Islet precursor cell (in vitro differentiated cells): ENCODE measurements around the gene JAKMIP1.

Experiments used
- DNase-seq: peaks from one replicate; pipeline ENCODE4 v3.0.0-alpha.2; 2018

The JAKMIP1 gene

DNA sequence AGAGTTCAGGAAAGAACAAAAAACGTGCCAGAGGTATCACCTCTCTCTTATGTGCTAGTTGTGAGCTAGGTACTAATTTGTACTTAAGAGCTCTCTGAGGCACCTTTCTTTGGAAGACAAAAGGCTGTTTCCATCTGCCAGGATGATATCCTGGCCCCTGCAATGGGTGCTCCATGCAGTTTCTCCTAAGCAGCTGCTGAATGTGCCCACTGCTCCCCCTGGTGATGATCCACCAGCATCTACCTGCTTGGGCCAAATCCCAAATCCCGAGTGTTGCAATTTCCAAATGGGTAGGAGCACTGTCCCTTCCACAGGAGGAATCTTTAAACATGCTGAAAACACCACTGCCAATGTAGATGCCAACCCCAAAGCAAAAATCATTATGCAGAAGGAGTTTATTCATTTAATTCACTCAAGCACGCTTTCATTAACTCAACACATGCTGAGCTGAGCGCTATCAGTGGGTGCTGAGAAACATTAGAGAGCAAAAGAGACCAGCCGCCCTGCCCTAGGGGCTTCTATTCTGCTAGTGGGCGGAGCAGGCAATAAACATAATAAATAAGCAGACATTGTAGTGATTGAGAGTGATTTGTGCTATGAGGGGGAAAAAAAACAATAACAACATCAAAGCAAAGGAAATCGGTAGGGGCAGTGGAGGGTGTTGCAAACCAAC is 112.5 kb downstream of the JAKMIP1 start:
- DNase-seq, result peak; percentile 78

- DNase-seq, result peak; percentile 15
Measured at GRCh38 chr4:6086846-6087245, 113.5 kb downstream of the JAKMIP1 start.

DNA sequence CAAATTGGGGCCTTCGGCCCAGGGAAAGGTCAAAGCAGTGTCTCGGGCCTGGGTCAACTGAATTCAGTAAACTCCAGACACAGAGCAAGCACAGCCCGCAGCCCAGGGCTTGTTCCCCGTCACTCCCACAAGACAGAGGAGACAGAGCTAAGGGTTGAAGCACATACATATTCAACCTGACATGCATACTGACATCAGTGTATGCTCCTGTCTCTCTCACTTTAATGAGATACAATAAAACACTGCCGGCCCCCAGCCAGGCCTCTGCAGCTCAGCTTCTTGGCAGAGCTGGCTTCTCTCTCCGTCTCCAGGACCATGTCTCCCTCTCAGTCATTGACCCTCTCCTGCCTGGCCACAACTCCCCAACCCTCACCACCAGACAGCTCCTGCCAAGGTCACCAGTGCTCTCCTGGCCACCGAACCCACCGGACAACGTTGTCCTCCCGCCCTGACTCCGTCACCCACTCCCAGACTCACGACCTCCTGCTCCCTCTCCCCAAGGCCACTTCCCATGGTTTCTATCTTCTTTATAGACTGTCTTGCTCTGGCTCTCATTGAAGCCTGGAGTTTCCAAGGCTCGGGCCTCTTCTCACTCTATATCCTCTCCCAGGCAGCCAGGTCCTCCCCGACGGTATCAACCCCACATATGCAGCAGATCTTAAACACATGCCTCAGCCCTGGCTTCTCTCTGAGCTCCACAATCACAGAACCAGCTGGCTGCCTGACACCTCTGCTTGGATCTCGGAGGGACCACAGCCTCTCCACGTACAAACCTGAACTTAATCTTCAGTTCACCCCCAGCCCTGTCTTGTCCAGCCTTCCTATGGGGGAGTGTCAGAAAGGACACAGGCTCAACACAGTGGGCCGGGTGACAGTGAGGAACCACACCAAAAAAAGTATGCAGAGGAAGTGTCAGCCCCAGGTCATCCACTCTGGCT is 114.4 kb downstream of the JAKMIP1 start:
- DNase-seq, result peak; percentile 43

- no peak for DNase-seq
Measured at GRCh38 chr4:6085028-6085690, 115.2 kb downstream of the JAKMIP1 start.

GRCh38 chr4:6079965-6080364 is 120.4 kb downstream of the JAKMIP1 start:
- DNase-seq, result peak; percentile 38

GRCh38 chr4:6078560-6078959 is 121.8 kb downstream of the JAKMIP1 start:
- DNase-seq, result peak; percentile 38

DNA sequence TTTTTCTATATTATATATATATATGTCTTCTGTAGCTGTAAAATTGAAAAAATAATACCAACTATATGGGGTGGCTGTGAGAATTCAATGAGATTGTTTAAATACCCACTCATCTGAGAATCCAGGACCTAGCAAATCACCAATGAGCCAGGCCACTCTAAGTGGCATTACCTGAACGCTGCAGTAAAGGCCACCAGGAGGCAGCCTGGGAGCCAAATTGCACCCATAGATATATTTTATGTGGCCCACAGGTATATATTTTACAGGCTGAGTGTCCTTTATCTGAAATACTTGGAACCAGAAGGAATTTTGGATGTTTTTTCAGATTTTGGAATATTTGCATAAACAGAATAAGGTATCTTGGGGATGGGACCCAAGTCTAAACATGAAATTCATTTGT is 124.0 kb downstream of the JAKMIP1 start:
- DNase-seq, result peak; percentile 43

DNA sequence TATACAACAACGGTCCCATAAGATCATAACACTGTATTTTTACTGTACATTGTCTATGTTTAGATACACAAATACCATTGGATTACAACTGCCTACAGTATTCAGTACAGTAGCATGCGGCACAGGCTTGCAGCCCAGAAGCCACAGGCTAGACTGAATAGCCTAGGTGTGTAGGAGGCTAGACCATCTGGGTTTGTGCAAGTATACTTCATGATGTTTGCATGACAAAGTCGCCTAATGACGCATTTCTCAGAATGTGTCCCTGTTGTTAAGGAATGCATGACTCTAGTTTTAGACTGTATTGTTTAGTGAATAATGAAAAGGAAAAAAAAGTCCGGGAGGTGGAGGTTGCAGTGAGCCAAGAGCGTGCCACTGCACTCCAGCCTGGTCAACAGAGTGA is 125.6 kb downstream of the JAKMIP1 start:
- no peak for DNase-seq

- no peak for DNase-seq
Measured at GRCh38 chr4:6071959-6072720, 128.2 kb downstream of the JAKMIP1 start.

GRCh38 chr4:6071191-6071958 is 129.0 kb downstream of the JAKMIP1 start:
- peak; percentile 66 for DNase-seq

DNA sequence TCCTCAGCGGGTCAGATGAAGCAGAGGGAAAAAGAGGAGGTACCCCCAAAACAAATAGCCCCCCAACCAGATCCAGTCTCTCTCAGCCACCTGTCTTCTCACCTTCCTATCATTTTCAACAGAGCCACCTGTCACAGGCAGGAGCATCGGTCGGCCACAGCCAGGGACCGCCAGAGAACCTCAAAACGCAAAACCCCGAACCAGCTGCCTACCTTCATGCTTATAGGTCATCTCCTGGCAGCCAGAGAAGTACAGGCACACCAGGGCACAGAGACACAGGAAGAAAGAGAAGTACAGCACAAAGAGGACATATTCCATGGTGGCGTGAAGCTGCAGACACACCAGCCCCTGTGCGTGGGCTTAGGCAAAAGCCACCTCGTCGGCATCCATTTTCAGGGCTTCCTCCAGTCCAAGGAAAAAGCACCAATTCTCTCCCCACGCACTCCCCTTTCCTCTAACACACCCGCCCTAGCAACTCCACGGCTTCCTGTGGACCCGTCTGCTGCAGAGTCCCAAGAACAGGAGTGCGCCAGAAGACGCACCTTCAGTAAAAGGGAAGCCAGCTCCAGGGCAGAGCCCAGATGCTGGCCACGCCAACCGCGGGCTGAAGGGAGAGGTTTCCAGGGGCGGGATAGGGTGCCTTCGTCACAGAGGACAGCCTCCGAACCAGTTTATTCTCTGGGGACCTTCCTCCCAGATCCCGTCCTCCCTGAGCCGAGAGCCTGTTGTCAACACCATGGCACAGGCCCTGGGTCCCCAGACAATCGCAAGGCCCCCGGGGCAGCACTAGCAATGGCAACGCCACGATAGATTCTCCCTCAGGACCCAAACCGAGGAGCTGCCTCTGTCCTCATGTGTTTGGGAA is 130.3 kb downstream of the JAKMIP1 start:
- no peak for DNase-seq

- DNase-seq, result no peak
Measured at GRCh38 chr4:6068986-6069385, 131.4 kb downstream of the JAKMIP1 start.

- DNase-seq, result no peak
Measured at GRCh38 chr4:6065934-6066590, 134.3 kb downstream of the JAKMIP1 start.

- no peak for DNase-seq
Measured at GRCh38 chr4:6065166-6065565, 135.2 kb downstream of the JAKMIP1 start.

- DNase-seq, result no peak
Measured at GRCh38 chr4:6064383-6064782, 136.0 kb downstream of the JAKMIP1 start.

DNA sequence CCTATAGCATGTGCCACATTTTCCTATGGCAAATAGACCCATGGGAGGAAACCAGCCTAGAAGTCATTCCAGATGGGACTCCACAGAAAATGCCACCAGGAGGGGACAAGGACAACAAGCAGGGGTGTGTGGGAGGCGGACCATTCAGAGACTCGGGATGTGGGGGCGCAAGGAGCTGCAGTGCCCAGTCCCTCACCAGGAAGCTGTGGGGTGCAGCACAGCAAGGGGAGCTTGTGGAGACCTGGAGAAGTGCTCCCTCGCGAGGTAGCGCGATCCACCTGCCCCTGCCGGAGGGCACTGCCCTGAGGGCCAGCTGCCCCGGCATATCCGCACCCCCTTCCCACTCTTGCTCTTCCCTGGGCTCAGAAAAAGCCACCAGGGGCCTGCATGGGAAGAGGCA is 136.7 kb downstream of the JAKMIP1 start:
- DNase-seq, result no peak

GRCh38 chr4:6062133-6062532 is 138.2 kb downstream of the JAKMIP1 start:
- DNase-seq, result no peak

GRCh38 chr4:6059375-6059805 is 141.0 kb downstream of the JAKMIP1 start:
- DNase-seq, result no peak

DNA sequence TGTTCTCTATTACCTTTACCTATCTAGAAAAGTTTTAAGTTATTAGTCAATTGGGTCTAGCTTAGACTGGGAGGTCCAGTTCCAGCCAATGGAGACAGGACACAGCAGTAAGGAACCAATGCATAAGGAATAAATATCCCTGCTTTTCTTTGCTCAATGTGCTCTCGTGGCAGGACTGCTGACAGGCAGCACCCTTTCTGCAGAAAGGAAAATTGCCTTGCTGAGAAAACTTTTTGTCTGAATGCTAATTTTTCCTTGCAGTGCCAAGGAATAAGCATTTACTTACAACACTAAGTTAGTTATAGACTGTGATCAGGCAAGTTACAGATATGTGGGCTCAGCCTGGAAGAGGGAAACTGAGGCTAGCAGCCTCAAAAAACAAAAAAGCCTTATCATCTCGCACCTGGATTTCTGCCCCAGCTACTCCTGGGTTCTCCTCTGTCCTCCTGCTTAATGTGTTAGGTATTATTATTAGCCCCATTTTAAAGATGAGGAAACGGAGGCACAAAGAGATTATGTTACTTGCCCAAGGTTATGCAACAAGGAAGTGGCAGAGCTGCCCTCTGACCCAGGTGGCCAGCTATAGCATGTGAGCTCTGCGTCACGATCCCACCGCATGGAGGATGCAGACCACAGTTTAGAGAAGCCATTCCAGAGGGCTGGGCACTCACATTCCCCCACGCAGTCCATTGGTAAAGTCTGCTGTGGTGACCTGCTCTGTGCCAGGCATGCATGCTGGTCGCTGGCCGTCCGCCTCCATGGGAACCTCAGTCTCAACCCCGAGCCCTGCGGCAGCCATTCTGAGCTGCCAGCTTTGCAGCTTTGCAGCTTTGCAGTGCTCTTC is 141.6 kb downstream of the JAKMIP1 start:
- no peak for DNase-seq
